HG03135 (cell line): ENCODE measurements around the gene TMEM269.
"Not testable (repeated sequence)": the region's sequence is repeated elsewhere in the genome, so short reads cannot be mapped to it uniquely, and the experiment has no call there.

Experiments used
- ATAC-seq: cut with Tn5 transposase; IDR thresholded peaks from one replicate; pipeline ENCODE4 v1.9.1; 2021; ENCODE audit warnings: mild to moderate bottlenecking, moderate library complexity; ENCODE audit not compliant: unreplicated experiment

Gene TMEM269

GRCh38 chr1:42748021-42748420, 36.8 kb upstream of the TMEM269 start:
- ATAC-seq = no peak

- ATAC-seq = no peak
Observed at GRCh38 chr1:42748461-42749410, 36.1 kb upstream of the TMEM269 start.

- no peak for ATAC-seq
Observed at GRCh38 chr1:42750041-42750440, 34.8 kb upstream of the TMEM269 start.

- ATAC-seq = not testable (repeated sequence)
Observed at GRCh38 chr1:42751511-42752070, 33.2 kb upstream of the TMEM269 start.

GRCh38 chr1:42752284-42752683, 32.5 kb upstream of the TMEM269 start:
- no peak for ATAC-seq

GRCh38 chr1:42753070-42753469, 31.7 kb upstream of the TMEM269 start:
- no peak for ATAC-seq

- no peak for ATAC-seq
Observed at GRCh38 chr1:42756956-42757891, 27.6 kb upstream of the TMEM269 start.

GRCh38 chr1:42757892-42758275, 26.9 kb upstream of the TMEM269 start:
- ATAC-seq = no peak

- ATAC-seq = no peak
Observed at GRCh38 chr1:42758641-42759040, 26.1 kb upstream of the TMEM269 start.

GRCh38 chr1:42759114-42759513, 25.7 kb upstream of the TMEM269 start:
- no peak for ATAC-seq

- ATAC-seq = no peak
Observed at GRCh38 chr1:42761567-42761966, 23.2 kb upstream of the TMEM269 start.

GRCh38 chr1:42762269-42762668, 22.5 kb upstream of the TMEM269 start:
- ATAC-seq = no peak

GRCh38 chr1:42765269-42765668, 19.5 kb upstream of the TMEM269 start:
- no peak for ATAC-seq

- ATAC-seq = peak; percentile 21
Observed at GRCh38 chr1:42765832-42766740, 18.7 kb upstream of the TMEM269 start.

GRCh38 chr1:42766741-42767509, 17.9 kb upstream of the TMEM269 start, which contains the start of the genes C1orf50 and P3H1:
Gene C1orf50, plus strand, starts transcription at chr1:42767249. Its CDS starts 63 bp downstream, at chr1:42767312.
Gene P3H1, minus strand, starts transcription at chr1:42767028. Its CDS starts 57 bp downstream, at chr1:42766971.
- peak; percentile 90 for ATAC-seq

GRCh38 chr1:42767510-42768000, 17.2 kb upstream of the TMEM269 start:
- peak; percentile 10 for ATAC-seq

- ATAC-seq = no peak
Observed at GRCh38 chr1:42768172-42768571, 16.6 kb upstream of the TMEM269 start.

GRCh38 chr1:42769811-42770210, 15.0 kb upstream of the TMEM269 start:
- ATAC-seq = no peak

GRCh38 chr1:42773420-42773819, 11.4 kb upstream of the TMEM269 start:
- no peak for ATAC-seq
